ENCODE results near the gene PYGO1. TPM values are rescaled to one million over a fixed set of nuclear protein-coding genes. Genes with fewer than 3 reads are reported as not detected.

Gene PYGO1, protein sequence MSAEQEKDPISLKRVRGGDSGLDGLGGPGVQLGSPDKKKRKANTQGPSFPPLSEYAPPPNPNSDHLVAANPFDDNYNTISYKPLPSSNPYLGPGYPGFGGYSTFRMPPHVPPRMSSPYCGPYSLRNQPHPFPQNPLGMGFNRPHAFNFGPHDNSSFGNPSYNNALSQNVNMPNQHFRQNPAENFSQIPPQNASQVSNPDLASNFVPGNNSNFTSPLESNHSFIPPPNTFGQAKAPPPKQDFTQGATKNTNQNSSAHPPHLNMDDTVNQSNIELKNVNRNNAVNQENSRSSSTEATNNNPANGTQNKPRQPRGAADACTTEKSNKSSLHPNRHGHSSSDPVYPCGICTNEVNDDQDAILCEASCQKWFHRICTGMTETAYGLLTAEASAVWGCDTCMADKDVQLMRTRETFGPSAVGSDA
- 5.2 TPM for total RNA-seq
- long read RNA-seq, transcript PYGO1-202 (3 exons, 2,653 nt), result major isoform, 5 of 7 reads
- long read RNA-seq, partial matches to known transcripts, result 0 of 7 reads
- long read RNA-seq, other reads (novel, unspliced or antisense), result 2 of 7 reads

DNA sequence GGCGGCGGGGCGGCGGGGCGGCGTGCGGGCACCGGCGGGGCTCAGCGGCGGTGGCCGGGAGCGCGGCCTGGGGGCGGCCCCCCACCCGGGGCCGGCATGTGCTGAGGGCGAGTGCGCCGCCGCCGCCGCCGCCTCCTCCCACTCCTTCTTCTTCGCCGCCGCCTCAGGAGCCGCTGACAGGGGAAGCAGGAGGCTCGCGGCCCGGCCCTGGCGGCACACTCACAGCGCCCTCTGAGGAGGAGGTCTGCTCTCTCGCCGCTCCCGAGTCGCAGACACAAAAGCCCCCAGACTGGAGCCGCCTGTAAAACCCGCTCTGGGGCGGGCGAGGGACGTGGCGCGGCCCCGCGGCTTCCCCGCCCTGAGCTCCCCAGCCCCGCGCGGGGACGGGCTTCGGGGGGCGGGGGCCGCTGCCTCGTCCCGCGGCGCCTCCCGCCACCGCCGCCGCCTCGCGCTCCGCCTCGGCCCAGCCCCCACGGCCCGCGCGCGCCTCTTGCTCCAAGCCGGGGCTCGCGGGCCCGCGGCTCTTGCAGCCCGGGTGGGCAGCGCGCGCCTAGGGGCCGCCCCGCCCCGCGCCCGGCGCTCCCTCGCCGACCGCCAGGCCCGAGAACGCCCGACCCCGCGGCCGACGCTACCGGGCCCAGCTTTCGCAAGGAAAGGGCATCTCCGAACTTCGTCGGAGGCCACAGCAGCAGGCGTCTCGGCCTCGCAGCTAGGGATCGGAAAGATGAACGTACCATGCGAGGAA, at the start of gene PYGO1:
PYGO1 (minus strand) TSS at position 276 of the 745 bp plus-strand sequence. CDS start 462 bp downstream, outside the sequence.
- Histone ChIP-seq H3K27me3 (ENCODE audit: low read depth) (peaks cover 39% of the 10 kb centered on the region), H3K4me3 (peak within 1 kb of the TSS; percentile 76), H3K4me1 (peaks cover 21% of the 10 kb centered on the region), H3K36me3 (no peaks in the 10 kb centered on the region), H3K9me3 (replicated peaks) (no peaks in the 10 kb centered on the region), H3K27ac (replicated peaks) (peak within 1 kb of the TSS; percentile 74)
- intact Hi-C loops (cut with micrococcal nuclease), result no loop called here
- peak; percentile 61 for DNase-seq
- TF ChIP-seq, protein P1, sequence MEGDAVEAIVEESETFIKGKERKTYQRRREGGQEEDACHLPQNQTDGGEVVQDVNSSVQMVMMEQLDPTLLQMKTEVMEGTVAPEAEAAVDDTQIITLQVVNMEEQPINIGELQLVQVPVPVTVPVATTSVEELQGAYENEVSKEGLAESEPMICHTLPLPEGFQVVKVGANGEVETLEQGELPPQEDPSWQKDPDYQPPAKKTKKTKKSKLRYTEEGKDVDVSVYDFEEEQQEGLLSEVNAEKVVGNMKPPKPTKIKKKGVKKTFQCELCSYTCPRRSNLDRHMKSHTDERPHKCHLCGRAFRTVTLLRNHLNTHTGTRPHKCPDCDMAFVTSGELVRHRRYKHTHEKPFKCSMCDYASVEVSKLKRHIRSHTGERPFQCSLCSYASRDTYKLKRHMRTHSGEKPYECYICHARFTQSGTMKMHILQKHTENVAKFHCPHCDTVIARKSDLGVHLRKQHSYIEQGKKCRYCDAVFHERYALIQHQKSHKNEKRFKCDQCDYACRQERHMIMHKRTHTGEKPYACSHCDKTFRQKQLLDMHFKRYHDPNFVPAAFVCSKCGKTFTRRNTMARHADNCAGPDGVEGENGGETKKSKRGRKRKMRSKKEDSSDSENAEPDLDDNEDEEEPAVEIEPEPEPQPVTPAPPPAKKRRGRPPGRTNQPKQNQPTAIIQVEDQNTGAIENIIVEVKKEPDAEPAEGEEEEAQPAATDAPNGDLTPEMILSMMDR (IDR thresholded peaks at IDR 0.05; ENCODE audit: borderline replicate concordance), result no peak

DNA sequence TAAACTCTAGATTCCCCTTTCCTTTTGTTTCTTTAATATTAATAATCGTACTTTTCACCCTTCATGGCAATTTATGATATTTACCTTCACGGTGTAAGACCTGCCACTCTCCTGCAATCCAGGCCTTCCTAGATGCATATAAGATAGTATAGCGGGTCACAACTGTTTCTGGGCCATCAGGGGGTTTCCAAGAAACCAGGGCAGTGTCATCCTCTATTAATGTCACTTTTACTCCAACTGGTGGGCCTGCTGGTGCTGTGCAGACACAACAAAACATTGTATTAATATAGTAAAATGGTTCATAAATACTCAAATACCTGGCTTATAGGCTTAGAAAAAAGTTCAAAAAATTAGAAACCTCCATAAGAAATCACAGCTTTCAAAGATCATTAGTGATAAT, 48.9 kb upstream of the PYGO1 start:
- intact Hi-C loops (cut with micrococcal nuclease), result no loop called here
- Histone ChIP-seq H3K4me3 (no peak overlapping the region), H3K27me3 (ENCODE audit: low read depth) (no peaks in the 10 kb centered on the region), H3K27ac (replicated peaks) (no peak overlapping the region), H3K4me1 (no peaks in the 10 kb centered on the region), H3K36me3 (peaks cover 27% of the 10 kb centered on the region), H3K9me3 (replicated peaks) (no peaks in the 10 kb centered on the region)
- DNase-seq, result no peak
- TF ChIP-seq, protein P1 (IDR thresholded peaks at IDR 0.05; ENCODE audit: borderline replicate concordance), result no peak

DNA sequence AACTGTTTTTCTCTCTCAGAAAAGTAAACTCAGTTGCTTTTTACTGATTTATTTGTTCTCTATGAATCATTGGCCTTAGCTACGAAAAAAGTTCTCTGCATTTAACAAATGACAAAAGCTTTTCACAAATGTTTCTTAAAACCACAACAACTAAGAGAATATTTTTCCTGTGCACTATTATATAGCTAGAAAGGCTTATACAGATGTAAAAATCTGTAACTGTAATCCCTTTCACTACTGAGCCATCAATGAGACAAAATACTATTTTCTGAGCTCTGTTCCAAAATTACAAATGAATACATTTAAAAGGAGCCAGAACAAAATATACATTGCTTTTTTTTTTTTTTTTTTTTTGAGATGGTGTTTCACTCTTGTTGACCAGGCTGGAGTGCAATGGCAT, 45.6 kb upstream of the PYGO1 start:
- H3K4me1 ChIP-seq, result no peaks in the 10 kb centered on the region
- H3K27ac ChIP-seq (replicated peaks), result no peak overlapping the region
- no peak for DNase-seq
- H3K4me3 ChIP-seq, result no peak overlapping the region
- intact Hi-C loops (cut with micrococcal nuclease), result no loop called here
- no peaks in the 10 kb centered on the region for H3K27me3 ChIP-seq (ENCODE audit: low read depth)
- peaks cover 16% of the 10 kb centered on the region for H3K36me3 ChIP-seq
- TF ChIP-seq, protein P1 (IDR thresholded peaks at IDR 0.05; ENCODE audit: borderline replicate concordance), result no peak
- H3K9me3 ChIP-seq (replicated peaks), result no peaks in the 10 kb centered on the region

DNA sequence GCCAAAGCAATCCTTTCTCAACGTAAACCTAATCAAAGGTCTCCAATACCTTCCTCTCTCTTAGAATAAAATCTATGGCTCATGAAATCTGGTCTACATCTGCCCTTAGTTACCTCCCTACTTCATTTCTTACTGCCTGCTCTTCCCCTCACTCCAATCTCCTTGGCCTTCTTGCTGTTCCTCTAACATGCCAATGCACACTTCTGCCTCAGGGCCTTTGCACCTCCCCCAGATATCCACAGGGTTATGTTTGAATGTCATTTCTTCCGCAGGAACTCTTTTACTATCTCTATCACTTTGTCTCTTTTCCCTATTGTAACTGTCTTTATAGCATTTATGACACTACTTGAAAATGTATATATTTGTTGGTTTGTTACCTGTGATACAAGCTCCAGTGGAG, 44.3 kb upstream of the PYGO1 start:
- no peak overlapping the region for H3K4me3 ChIP-seq
- TF ChIP-seq, protein P1 (IDR thresholded peaks at IDR 0.05; ENCODE audit: borderline replicate concordance), result no peak
- no peaks in the 10 kb centered on the region for H3K27me3 ChIP-seq (ENCODE audit: low read depth)
- no peak for DNase-seq
- no peak overlapping the region for H3K27ac ChIP-seq (replicated peaks)
- H3K4me1 ChIP-seq, result no peaks in the 10 kb centered on the region
- no peaks in the 10 kb centered on the region for H3K9me3 ChIP-seq (replicated peaks)
- intact Hi-C loops (cut with micrococcal nuclease), result no loop called here
- H3K36me3 ChIP-seq, result peaks cover 14% of the 10 kb centered on the region

DNA sequence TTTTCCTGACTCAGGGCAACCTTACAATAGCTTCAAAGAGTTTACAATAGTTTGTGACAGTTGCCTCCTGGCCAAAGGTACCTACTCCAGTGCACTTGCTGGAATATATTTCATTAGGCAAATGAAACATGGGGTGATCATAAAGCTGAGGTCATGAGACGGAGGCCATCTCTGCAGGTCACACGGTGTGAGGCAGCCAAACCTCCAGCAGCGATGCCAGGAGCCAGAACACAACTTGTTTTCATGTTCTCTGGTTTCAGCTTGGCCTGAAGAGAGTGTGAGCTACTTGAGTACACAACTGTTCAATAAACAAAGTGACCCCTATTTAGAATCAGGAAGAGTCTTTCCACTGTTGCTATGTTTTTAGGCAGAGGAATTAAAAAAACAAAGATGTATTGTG, 42.7 kb upstream of the PYGO1 start:
- intact Hi-C loops (cut with micrococcal nuclease), result no loop called here
- no peaks in the 10 kb centered on the region for H3K4me1 ChIP-seq
- H3K9me3 ChIP-seq (replicated peaks), result no peaks in the 10 kb centered on the region
- TF ChIP-seq, protein P1 (IDR thresholded peaks at IDR 0.05; ENCODE audit: borderline replicate concordance), result no peak
- no peaks in the 10 kb centered on the region for H3K27me3 ChIP-seq (ENCODE audit: low read depth)
- no peak for DNase-seq
- no peak overlapping the region for H3K27ac ChIP-seq (replicated peaks)
- H3K36me3 ChIP-seq, result peaks cover 5% of the 10 kb centered on the region
- no peak overlapping the region for H3K4me3 ChIP-seq
